Measurements from ENCODE around the gene FAM111A.

Gene FAM111A

GRCh38 chr11:59199546-59200422, 57.1 kb downstream of the FAM111A start:
- no peak for DNase-seq (ENCODE audit: low read depth in 2 of 2)

GRCh38 chr11:59200423-59200746, 57.7 kb downstream of the FAM111A start:
- no peak for DNase-seq (ENCODE audit: low read depth in 2 of 2)

- DNase-seq (ENCODE audit: low read depth in 2 of 2) = no peak
Observed at GRCh38 chr11:59201353-59201752, 58.7 kb downstream of the FAM111A start.
